ENCODE measurements around the gene PDE11A. TPM values are rescaled to one million over a fixed set of nuclear protein-coding genes. Genes with fewer than 3 reads are reported as not detected.
"Not testable (repeated sequence)": the region's sequence is repeated elsewhere in the genome, so short reads cannot be mapped to it uniquely, and the experiment has no call there.

PDE11A gene
- total RNA-seq, 4 donors from 2014 or later: 0.12 TPM; not detected in 3

DNA sequence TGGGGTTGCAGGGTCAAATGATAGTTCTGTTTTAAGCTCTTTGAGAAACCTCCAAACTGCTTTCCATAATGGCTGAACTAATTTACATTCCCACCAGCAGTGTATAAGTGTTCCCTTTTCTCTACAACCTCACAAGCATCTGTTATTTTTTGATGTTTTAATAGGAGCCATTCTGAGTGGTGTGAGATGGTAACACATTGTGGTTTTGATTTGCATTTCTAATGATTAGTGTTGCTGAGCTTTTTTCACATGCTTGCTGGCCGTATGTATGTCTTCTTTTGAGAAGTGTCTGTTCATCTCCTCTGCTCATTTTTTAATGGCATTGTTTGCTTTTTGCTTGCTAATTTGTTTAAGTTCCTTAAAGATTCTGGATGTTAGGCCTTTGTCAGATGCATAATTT is 107.7 kb downstream of the PDE11A start:
- WGBS, 2 donors: 42% methylated on average over 1 of the region's 1 CpG
- H3K27me3 ChIP-seq: no peaks in the 10 kb centered on the region
- intact Hi-C loops (cut with DNase I): no loop called here
- no peak for DNase-seq
- H3K9me3 ChIP-seq: no peaks in the 10 kb centered on the region
- H3K27ac ChIP-seq: no peak overlapping the region
- H3K4me3 ChIP-seq: no peak overlapping the region
- no peaks in the 10 kb centered on the region for H3K4me1 ChIP-seq
- TF ChIP-seq POLR2A (IDR thresholded peaks at IDR 0.05): no peak
- TF ChIP-seq, protein P1, sequence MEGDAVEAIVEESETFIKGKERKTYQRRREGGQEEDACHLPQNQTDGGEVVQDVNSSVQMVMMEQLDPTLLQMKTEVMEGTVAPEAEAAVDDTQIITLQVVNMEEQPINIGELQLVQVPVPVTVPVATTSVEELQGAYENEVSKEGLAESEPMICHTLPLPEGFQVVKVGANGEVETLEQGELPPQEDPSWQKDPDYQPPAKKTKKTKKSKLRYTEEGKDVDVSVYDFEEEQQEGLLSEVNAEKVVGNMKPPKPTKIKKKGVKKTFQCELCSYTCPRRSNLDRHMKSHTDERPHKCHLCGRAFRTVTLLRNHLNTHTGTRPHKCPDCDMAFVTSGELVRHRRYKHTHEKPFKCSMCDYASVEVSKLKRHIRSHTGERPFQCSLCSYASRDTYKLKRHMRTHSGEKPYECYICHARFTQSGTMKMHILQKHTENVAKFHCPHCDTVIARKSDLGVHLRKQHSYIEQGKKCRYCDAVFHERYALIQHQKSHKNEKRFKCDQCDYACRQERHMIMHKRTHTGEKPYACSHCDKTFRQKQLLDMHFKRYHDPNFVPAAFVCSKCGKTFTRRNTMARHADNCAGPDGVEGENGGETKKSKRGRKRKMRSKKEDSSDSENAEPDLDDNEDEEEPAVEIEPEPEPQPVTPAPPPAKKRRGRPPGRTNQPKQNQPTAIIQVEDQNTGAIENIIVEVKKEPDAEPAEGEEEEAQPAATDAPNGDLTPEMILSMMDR (IDR thresholded peaks at IDR 0.05): no peak
- H3K36me3 ChIP-seq: no peaks in the 10 kb centered on the region

DNA sequence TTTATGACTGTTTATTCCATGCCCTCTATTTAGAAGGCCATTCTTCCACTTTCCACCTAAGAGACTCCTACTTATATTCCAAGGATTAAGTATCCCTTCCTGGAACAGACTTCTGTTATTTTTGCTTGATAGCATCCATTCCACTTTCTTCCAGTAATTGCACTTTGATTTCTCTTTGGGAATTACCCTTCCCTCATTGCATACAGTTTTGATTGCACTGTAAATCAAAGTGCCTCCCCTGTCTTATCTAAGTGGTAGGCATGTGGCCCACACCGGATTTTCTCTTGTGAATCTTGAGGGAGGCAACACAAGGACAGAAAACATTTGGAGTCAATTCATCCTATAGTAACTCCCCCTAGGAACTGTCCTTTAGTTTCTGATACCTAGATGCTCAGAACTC is 120.4 kb downstream of the PDE11A start:
- TF ChIP-seq, protein P1 (IDR thresholded peaks at IDR 0.05): no peak
- H3K4me3 ChIP-seq: no peak overlapping the region
- H3K27ac ChIP-seq: no peak overlapping the region
- peaks cover 0 to 4% (median 0%) of the 10 kb centered on the region in 3 donors for H3K9me3 ChIP-seq
- WGBS, 2 donors: 45 to 62% methylated on average over 1 of the region's 1 CpG
- no peaks in the 10 kb centered on the region for H3K27me3 ChIP-seq
- intact Hi-C loops (cut with DNase I): no loop called here
- no peaks in the 10 kb centered on the region for H3K4me1 ChIP-seq
- no peak for DNase-seq
- H3K36me3 ChIP-seq: no peaks in the 10 kb centered on the region

DNA sequence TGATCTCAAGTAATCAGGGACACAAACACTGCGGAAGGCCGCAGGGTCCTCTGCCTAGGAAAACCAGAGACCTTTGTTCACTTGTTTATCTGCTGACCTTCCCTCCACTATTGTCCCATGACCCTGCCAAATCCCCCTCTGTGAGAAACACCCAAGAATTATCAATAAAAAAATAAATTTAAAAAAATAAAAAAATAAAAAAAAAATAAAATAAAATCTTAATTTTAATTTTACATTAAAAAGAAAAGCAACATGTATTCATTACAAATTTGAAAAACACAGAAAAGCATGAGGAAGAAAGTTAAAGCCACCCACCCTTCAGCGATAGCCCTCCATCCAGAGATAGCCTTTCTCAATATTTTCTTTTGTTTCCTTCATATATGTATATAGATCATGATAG is 125.0 kb downstream of the PDE11A start:
- H3K4me1 ChIP-seq; H3K27me3 ChIP-seq; H3K9me3 ChIP-seq; DNase-seq; intact Hi-C loops (cut with DNase I); H3K36me3 ChIP-seq; H3K27ac ChIP-seq; H3K4me3 ChIP-seq: not testable (repeated sequence)
- 86 to 91% methylated on average over 1 of the region's 3 CpGs for WGBS, 2 donors

DNA sequence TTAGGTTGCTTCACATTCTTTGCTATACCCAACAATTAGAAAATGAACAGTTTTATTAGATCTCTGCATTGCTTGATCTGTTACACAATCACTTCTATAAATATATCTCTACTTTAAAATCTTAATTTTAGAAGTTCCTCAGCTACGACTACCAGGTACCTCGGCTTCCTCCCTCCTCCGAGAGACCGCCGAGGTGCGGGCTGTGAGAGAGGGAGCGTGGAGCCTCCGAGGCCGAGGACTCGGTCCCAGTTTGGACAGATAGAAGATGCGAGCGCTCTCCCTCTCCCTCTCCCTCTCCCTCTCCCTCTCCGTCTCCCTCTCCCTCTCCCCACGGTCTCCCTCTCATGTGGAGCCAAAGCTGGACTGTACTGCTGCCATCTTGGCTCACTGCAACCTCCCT is 128.0 kb downstream of the PDE11A start:
- H3K9me3 ChIP-seq; H3K27ac ChIP-seq; DNase-seq; H3K4me3 ChIP-seq; intact Hi-C loops (cut with DNase I); H3K36me3 ChIP-seq; H3K4me1 ChIP-seq; H3K27me3 ChIP-seq: not testable (repeated sequence)
- WGBS, 2 donors: 93 to 97% methylated on average over 10 to 12 of the region's 14 CpGs

DNA sequence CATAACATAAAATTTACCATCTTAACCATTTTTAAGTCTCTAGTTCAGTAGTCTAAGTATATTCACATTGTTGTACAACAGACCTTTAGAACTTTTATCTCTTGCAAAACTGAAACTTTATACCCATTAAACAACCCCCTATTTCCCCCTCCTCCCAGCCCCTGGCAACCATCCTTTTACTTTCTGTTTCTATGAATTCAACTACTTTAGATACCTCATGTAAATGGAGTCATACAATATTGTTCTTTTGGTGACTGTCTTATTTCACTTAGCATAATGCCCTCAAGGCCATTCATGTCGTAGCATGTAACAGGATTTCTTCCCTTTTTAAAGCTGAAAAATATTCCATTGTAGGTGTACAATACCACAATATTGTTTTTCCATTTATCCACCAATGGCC is 129.8 kb downstream of the PDE11A start:
- no peak for DNase-seq
- Histone ChIP-seq H3K27me3 (no peaks in the 10 kb centered on the region), H3K36me3 (no peaks in the 10 kb centered on the region), H3K27ac (no peak overlapping the region), H3K4me1 (no peaks in the 10 kb centered on the region), H3K4me3 (no peak overlapping the region), H3K9me3 (no peaks in the 10 kb centered on the region)
- WGBS, 2 donors: 41 to 48% methylated on average over 1 of the region's 1 CpG
- TF ChIP-seq POLR2A (IDR thresholded peaks at IDR 0.05): no peak
- TF ChIP-seq, protein P1 (IDR thresholded peaks at IDR 0.05): no peak
- intact Hi-C loops (cut with DNase I): no loop called here

GRCh38 chr2:177939211-177939610 is 133.4 kb downstream of the PDE11A start:
- Histone ChIP-seq H3K4me3 (no peak overlapping the region), H3K9me3 (no peaks in the 10 kb centered on the region), H3K4me1 (no peaks in the 10 kb centered on the region), H3K27me3 (no peaks in the 10 kb centered on the region), H3K27ac (no peak overlapping the region), H3K36me3 (no peaks in the 10 kb centered on the region)
- intact Hi-C loops (cut with DNase I): no loop called here
- no peak for DNase-seq
- TF ChIP-seq POLR2A (IDR thresholded peaks at IDR 0.05): no peak
- TF ChIP-seq, protein P1 (IDR thresholded peaks at IDR 0.05): no peak
- WGBS, 2 donors: 77 to 82% methylated on average over 2 of the region's 2 CpGs

Data from esophagus squamous epithelium (tissue), 5 donors.